H1 (cell line): Measurements from ENCODE around the gene RAD51B. TPM values are rescaled to one million over a fixed set of nuclear protein-coding genes. Genes with fewer than 3 reads are reported as not detected.

ENCODE experiments used
- CTCF ChIA-PET: fragments of 300-600 bp; sonication (Branson Sonifier 250); formaldehyde crosslinking; loops from one replicate; lab custom pipeline; 2021; ENCODE audit not compliant: partially characterized antibody; lab: Charles Lee
- POLR2A ChIA-PET: fragments of 300-600 bp; sonication (Branson Sonifier 250); formaldehyde crosslinking; loops from one replicate; lab custom pipeline; 2021; ENCODE audit warnings: inconsistent platforms; ENCODE audit not compliant: partially characterized antibody; lab: Charles Lee
- DNase-seq, 2 experiments: peaks; one replicate each; pipeline versions ENCODE4 v3.0.0 to v3.0.0-alpha.2; 2010 to 2022; ENCODE audit warnings: low spot score in 2 of 2, low read depth in 1 of 2, mixed read lengths in 1 of 2
- FAIRE-seq: peaks from 2 replicates; lab custom pipeline; 2011; peaks lifted over from hg19 to GRCh38; lab: Jason Lieb, UNC
- H2AFZ ChIP-seq: 2 replicates; pipeline ENCODE4 v1.8.1; 2012; ENCODE audit warnings: low read length, inconsistent platforms
- H2AK5ac ChIP-seq: 2 replicates; pipeline ENCODE4 v1.6.1; 2013; ENCODE audit warnings: low read depth, low read length
- H2BK120ac ChIP-seq: replicated peaks from 2 replicates; pipeline ENCODE3; 2013; ENCODE audit warnings: low read depth, low read length, inconsistent platforms
- H2BK12ac ChIP-seq: 2 replicates; pipeline ENCODE4 v1.6.1; 2013; ENCODE audit warnings: low read depth, low read length
- H2BK15ac ChIP-seq: 2 replicates; pipeline ENCODE4 v1.6.1; 2013; ENCODE audit warnings: low read length
- H2BK20ac ChIP-seq: 2 replicates; pipeline ENCODE4 v1.6.1; 2013; ENCODE audit warnings: low read length
- H2BK5ac ChIP-seq: 2 replicates; pipeline ENCODE4 v1.6.1; 2013; ENCODE audit warnings: low read depth, low read length
- H3K14ac ChIP-seq: 2 replicates; pipeline ENCODE4 v1.6.1; 2013; ENCODE audit warnings: inconsistent platforms; ENCODE audit not compliant: insufficient read length
- H3K18ac ChIP-seq: 2 replicates; pipeline ENCODE4 v1.6.1; 2013; ENCODE audit warnings: low read length; ENCODE audit errors: extremely low read depth
- H3K23ac ChIP-seq: 2 replicates; pipeline ENCODE4 v1.6.1; 2013; ENCODE audit warnings: inconsistent platforms; ENCODE audit not compliant: insufficient read length
- H3K23me2 ChIP-seq: 2 replicates; pipeline ENCODE4 v1.6.1; 2013; ENCODE audit warnings: low read depth, low read length
- H3K27ac ChIP-seq: 2 replicates; pipeline ENCODE4 v1.6.1; 2011; ENCODE audit warnings: low read depth, low read length, inconsistent platforms
- H3K27me3 ChIP-seq, 4 experiments: replicated peaks in 1 of 4; 1 replicate in 1 of 4; 2 replicates in 3 of 4; pipeline versions ENCODE4 v1.6.1 to v1.8.1; 2011 to 2013; ENCODE audit warnings: low read length in 3 of 4, mild to moderate bottlenecking in 3 of 4, inconsistent platforms in 2 of 4, mixed read lengths in 2 of 4, moderate library complexity in 1 of 4; ENCODE audit not compliant: control insufficient read depth in 3 of 4, insufficient read depth in 3 of 4; ENCODE audit errors: extremely low read depth in 1 of 4
- H3K36me3 ChIP-seq, 4 experiments: 2 replicates each; pipeline versions ENCODE4 v1.6.1 to v1.8.1; 2011 to 2013; ENCODE audit warnings: mild to moderate bottlenecking in 4 of 4, low read length in 3 of 4, moderate library complexity in 2 of 4, control low read depth in 1 of 4, inconsistent platforms in 1 of 4; ENCODE audit not compliant: insufficient read depth in 4 of 4, control insufficient read depth in 2 of 4
- H3K4ac ChIP-seq: replicated peaks from 2 replicates; pipeline ENCODE3; 2013; ENCODE audit warnings: low read length, low read depth, mixed read lengths, inconsistent platforms; ENCODE audit not compliant: insufficient read length
- H3K4me1 ChIP-seq, 4 experiments: replicated peaks in 1 of 4; 1 replicate in 1 of 4; 2 replicates in 3 of 4; pipeline versions ENCODE4 v1.6.1 to v1.8.1; 2011 to 2013; ENCODE audit warnings: low read length in 3 of 4, inconsistent platforms in 2 of 4, mixed read lengths in 1 of 4; ENCODE audit not compliant: insufficient read depth in 4 of 4, control insufficient read depth in 3 of 4
- H3K4me2 ChIP-seq, 2 experiments: 2 replicates each; pipeline versions ENCODE4 v1.6.1 to v1.8.1; 2011 to 2013; ENCODE audit warnings: low read depth in 2 of 2, low read length in 2 of 2, control low read depth in 1 of 2, inconsistent platforms in 1 of 2, mild to moderate bottlenecking in 1 of 2; ENCODE audit not compliant: insufficient read depth in 1 of 2
- H3K4me3 ChIP-seq, 4 experiments: fragments of 200-600, 300-600 bp in 1 of 4; sonication (generic), shearing (Covaris generic), sonication (Bioruptor Twin) in 1 of 4; 2 replicates each; pipeline versions ENCODE4 v1.5.1 to v1.8.1; 2011 to 2016; ENCODE audit warnings: low read length in 4 of 4, low read depth in 3 of 4, control low read depth in 2 of 4, inconsistent platforms in 2 of 4, mild to moderate bottlenecking in 2 of 4, mixed read lengths in 1 of 4, moderate library complexity in 1 of 4; ENCODE audit not compliant: insufficient read depth in 2 of 4; ENCODE audit errors: extremely low read depth in 1 of 4
- H3K56ac ChIP-seq: replicated peaks from 2 replicates; pipeline ENCODE3; 2013; ENCODE audit warnings: low read depth, mild to moderate bottlenecking, mixed read lengths, low read length, inconsistent platforms; ENCODE audit not compliant: insufficient read length
- H3K79me1 ChIP-seq: 2 replicates; pipeline ENCODE4 v1.6.1; 2013; ENCODE audit warnings: low read depth, low read length, control low read depth
- H3K79me2 ChIP-seq, 2 experiments: 2 replicates each; pipeline versions ENCODE4 v1.6.1 to v1.8.1; 2012 to 2013; ENCODE audit warnings: low read length in 2 of 2, mild to moderate bottlenecking in 2 of 2, inconsistent platforms in 1 of 2; ENCODE audit not compliant: insufficient read depth in 2 of 2, control insufficient read depth in 1 of 2
- H3K9ac ChIP-seq, 4 experiments: replicated peaks in 1 of 4; 1 replicate in 1 of 4; 2 replicates in 3 of 4; pipeline versions ENCODE4 v1.6.1 to v1.8.1; 2011 to 2013; ENCODE audit warnings: low read depth in 3 of 4, low read length in 3 of 4, control low read depth in 2 of 4, mild to moderate bottlenecking in 2 of 4, moderate library complexity in 2 of 4, inconsistent platforms in 1 of 4; ENCODE audit errors: extremely low read depth in 1 of 4
- H3K9me3 ChIP-seq, 2 experiments: 2 replicates each; pipeline versions ENCODE4 v1.6.1 to v1.8.1; 2012 to 2013; ENCODE audit warnings: mild to moderate bottlenecking in 2 of 2, moderate library complexity in 2 of 2, control low read depth in 1 of 2, inconsistent platforms in 1 of 2, low read depth in 1 of 2, low read length in 1 of 2, mixed read lengths in 1 of 2; ENCODE audit not compliant: insufficient read depth in 2 of 2
- H4K20me1 ChIP-seq, 2 experiments: replicated peaks in 1 of 2; 2 replicates each; pipeline versions ENCODE3 to v1.8.1; 2011 to 2013; ENCODE audit warnings: inconsistent platforms in 2 of 2, low read length in 2 of 2, mild to moderate bottlenecking in 1 of 2; ENCODE audit not compliant: insufficient read depth in 2 of 2, control insufficient read depth in 1 of 2
- H4K5ac ChIP-seq: 2 replicates; pipeline ENCODE4 v1.6.1; 2013; ENCODE audit warnings: low read length, low read depth, mixed read lengths, inconsistent platforms; ENCODE audit not compliant: insufficient read length
- H4K8ac ChIP-seq: 2 replicates; pipeline ENCODE4 v1.8.0; 2013; ENCODE audit warnings: mild to moderate bottlenecking, moderate library complexity, low read length, inconsistent platforms; ENCODE audit not compliant: insufficient read depth; ENCODE audit errors: extremely low read depth
- H4K91ac ChIP-seq: replicated peaks from 2 replicates; pipeline ENCODE3; 2013; ENCODE audit warnings: low read length, mixed read lengths, inconsistent platforms; ENCODE audit not compliant: insufficient read length
- ASH2L ChIP-seq: fragments of 200-600, 300-600 bp; sonication (generic); IDR thresholded peaks from one replicate; pipeline ENCODE4 v1.7.1; 2017; ENCODE audit warnings: low read length
- EGR1 ChIP-seq: IDR thresholded peaks from 2 replicates; pipeline ENCODE4 v1.6.1; 2011; ENCODE audit warnings: low read depth, low read length, borderline replicate concordance
- POLR2A ChIP-seq, 2 experiments: IDR thresholded peaks; 1 replicate in 1 of 2; 2 replicates in 1 of 2; pipeline ENCODE4 v1.6.1; 2011; ENCODE audit warnings: low read depth in 2 of 2, low read length in 2 of 2, mild to moderate bottlenecking in 2 of 2; ENCODE audit errors: control extremely low read depth in 1 of 2
- POLR2AphosphoS5 ChIP-seq: IDR thresholded peaks from 2 replicates; pipeline ENCODE4 v1.6.1; 2011; ENCODE audit warnings: low read depth, low read length
- POU5F1 ChIP-seq: IDR thresholded peaks from 2 replicates; pipeline ENCODE4 v1.6.1; 2011; ENCODE audit warnings: low read depth, mild to moderate bottlenecking, low read length, moderate library complexity
- RAD21 ChIP-seq, 2 experiments: IDR thresholded peaks in 1 of 2; conservative IDR thresholded peaks in 1 of 2; 2 replicates each; pipeline ENCODE4 v1.6.1; 2011; ENCODE audit warnings: low read depth in 2 of 2, low read length in 2 of 2, improper control_type of control experiment in 1 of 2, inconsistent platforms in 1 of 2, mild to moderate bottlenecking in 1 of 2, moderate library complexity in 1 of 2
- WGBS, 2 experiments: shearing (Covaris generic) in 1 of 2; methylation state at CpG; one replicate each; pipeline versions ENCODE4 v1.1.6 to v1.1.7; 2013 to 2015; ENCODE audit warnings: low lambda C conversion rate in 2 of 2, mixed read lengths in 2 of 2, inconsistent platforms in 1 of 2, low coverage in 1 of 2, missing lambda C conversion rate in 1 of 2; ENCODE audit not compliant: insufficient replicate concordance in 2 of 2, insufficient coverage in 1 of 2, insufficient read length in 1 of 2; ENCODE audit errors: extremely low coverage in 1 of 2, missing lambda C conversion rate in 1 of 2; 5-methylcytosine and 5-hydroxymethylcytosine counted together
- polyA plus RNA-seq, 7 experiments: library from polyadenylated mRNA; depleted of rRNA in 3 of 7; stranded (reverse) in 5 of 7; unstranded in 2 of 7; fragments of >200 nt in 5 of 7; fragments of 200-250 nt in 2 of 7; gene quantifications; 1 replicate in 5 of 7; 2 replicates in 1 of 7; 4 replicates in 1 of 7; pipeline versions ENCODE4 v1.2.1 to v1.2.3, GENCODE V29; 2011 to 2013; ENCODE audit warnings: missing spikeins in 2 of 7, mixed read lengths in 2 of 7
- total RNA-seq: library from RNA; stranded (reverse); fragmentation: NEBNext Ultra II Directional; extraction: Animal tissue kit (Norgen Biotek cat#: 25700); gene quantifications from 2 replicates; pipeline ENCODE4 v1.2.1, GENCODE V29; 2021
- TF ChIP-seq, protein P1 (sequence below): IDR thresholded peaks from 2 replicates; pipeline ENCODE4 v1.6.1; 2012; ENCODE audit warnings: inconsistent platforms
- TF ChIP-seq, protein P2 (sequence below), 3 experiments: IDR thresholded peaks; 1 replicate in 2 of 3; 2 replicates in 1 of 3; pipeline versions ENCODE4 v1.5.1 to v1.6.1; 2011; ENCODE audit warnings: low read length in 3 of 3, mild to moderate bottlenecking in 3 of 3, inconsistent platforms in 2 of 3, low read depth in 1 of 3, moderate library complexity in 1 of 3; ENCODE audit not compliant: insufficient read depth in 1 of 3; ENCODE audit errors: control extremely low read depth in 1 of 3

Gene RAD51B
- total and polyA plus RNA-seq, 2 of the 8 experiments (the other 6 are each of a cell fraction or from before 2014, with no cell fraction given), result 3.9 to 14.9 TPM

DNA sequence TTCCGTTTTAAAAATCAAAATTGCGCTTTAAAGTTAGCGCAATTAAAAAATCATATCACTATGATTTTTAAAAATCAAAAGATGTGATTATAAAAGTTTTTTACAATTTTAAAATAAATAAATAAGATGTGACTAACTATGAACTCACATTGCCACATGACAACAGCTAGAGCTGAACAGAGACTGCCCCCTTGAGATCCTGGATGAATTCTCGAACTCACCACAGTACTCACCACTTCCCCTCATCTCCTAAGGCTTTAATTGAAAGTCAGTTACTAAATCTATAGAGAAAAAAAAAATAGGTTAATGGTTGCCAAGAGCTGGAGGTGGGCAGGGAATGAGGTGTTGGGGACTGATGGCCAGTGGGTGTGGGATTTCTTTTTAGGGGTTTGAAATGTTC lies 589.1 kb downstream of the RAD51B start:
- Histone ChIP-seq H4K8ac (no peak overlapping the region), H2BK12ac (no peak overlapping the region), H2AFZ (no peak overlapping the region), H4K91ac (no peak overlapping the region), H3K56ac (no peak overlapping the region), H4K20me1 (no peaks in the 10 kb centered on the region), H3K9ac (no peak overlapping the region), H2BK20ac (no peak overlapping the region), H3K4ac (no peak overlapping the region), H3K18ac (no peak overlapping the region), H3K4me1 (peaks cover 0 to 8% (median 2%) of the 10 kb centered on the region in 4 experiments; a peak in 2 of 7 replicates), H3K23me2 (no peaks in the 10 kb centered on the region; the same call in 1 of the 2 replicates), H3K23ac (no peak overlapping the region), H2BK5ac (no peak overlapping the region), H2BK120ac (no peak overlapping the region), H3K79me2 (no peaks in the 10 kb centered on the region), H3K27me3 (peaks cover 0 to 1% (median 0%) of the 10 kb centered on the region in 4 experiments; a peak in 1 of 7 replicates), H3K4me3 (no peak overlapping the region), H3K9me3 (no peaks in the 10 kb centered on the region), H3K79me1 (no peaks in the 10 kb centered on the region), H3K27ac (no peak overlapping the region), H4K5ac (no peak overlapping the region), H2AK5ac (no peak overlapping the region), H3K14ac (no peak overlapping the region), H3K36me3 (no peaks in the 10 kb centered on the region), H2BK15ac (no peak overlapping the region), H3K4me2 (no peak overlapping the region)
- WGBS, 2 experiments, result 90% methylated on average over 4 of the region's 4 CpGs; no CpG with 5 or more reads in 1 of the 2 experiments
- FAIRE-seq (no peak), DNase-seq (no peak)
- ChIA-PET POLR2A (interaction anchor here (0.6 to 0.8 kb wide), 3 partner anchors 106 to 214 kb away, joined by 3 to 4 read pairs (median 4); no protein-coding TSS in a partner anchor), CTCF (interaction anchor here (0.6 to 4.3 kb wide), 16 partner anchors 13 to 545 kb away, joined by 3 to 11 read pairs (median 3); no protein-coding TSS in a partner anchor)
- TF ChIP-seq, protein P1, sequence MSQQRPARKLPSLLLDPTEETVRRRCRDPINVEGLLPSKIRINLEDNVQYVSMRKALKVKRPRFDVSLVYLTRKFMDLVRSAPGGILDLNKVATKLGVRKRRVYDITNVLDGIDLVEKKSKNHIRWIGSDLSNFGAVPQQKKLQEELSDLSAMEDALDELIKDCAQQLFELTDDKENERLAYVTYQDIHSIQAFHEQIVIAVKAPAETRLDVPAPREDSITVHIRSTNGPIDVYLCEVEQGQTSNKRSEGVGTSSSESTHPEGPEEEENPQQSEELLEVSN, result no peak
- TF ChIP-seq, protein P2, sequence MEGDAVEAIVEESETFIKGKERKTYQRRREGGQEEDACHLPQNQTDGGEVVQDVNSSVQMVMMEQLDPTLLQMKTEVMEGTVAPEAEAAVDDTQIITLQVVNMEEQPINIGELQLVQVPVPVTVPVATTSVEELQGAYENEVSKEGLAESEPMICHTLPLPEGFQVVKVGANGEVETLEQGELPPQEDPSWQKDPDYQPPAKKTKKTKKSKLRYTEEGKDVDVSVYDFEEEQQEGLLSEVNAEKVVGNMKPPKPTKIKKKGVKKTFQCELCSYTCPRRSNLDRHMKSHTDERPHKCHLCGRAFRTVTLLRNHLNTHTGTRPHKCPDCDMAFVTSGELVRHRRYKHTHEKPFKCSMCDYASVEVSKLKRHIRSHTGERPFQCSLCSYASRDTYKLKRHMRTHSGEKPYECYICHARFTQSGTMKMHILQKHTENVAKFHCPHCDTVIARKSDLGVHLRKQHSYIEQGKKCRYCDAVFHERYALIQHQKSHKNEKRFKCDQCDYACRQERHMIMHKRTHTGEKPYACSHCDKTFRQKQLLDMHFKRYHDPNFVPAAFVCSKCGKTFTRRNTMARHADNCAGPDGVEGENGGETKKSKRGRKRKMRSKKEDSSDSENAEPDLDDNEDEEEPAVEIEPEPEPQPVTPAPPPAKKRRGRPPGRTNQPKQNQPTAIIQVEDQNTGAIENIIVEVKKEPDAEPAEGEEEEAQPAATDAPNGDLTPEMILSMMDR (IDR thresholded peaks at IDR 0.05; ENCODE audit: control extremely low read depth in 1 of 3, insufficient read depth in 1 of 3, low read depth in 1 of 3, low read length in 3 of 3), result peak in 1 of 3 experiments; percentile 17; a peak in 2 of 4 replicates
- TF ChIP-seq RAD21 (IDR thresholded peaks at IDR 0.05 in 1 of 2, conservative IDR thresholded peaks at IDR 0.05 in 1 of 2; ENCODE audit: low read depth in 2 of 2, low read length in 2 of 2), result peak; percentile 46 to 60
- no peak for TF ChIP-seq POLR2AphosphoS5
- TF ChIP-seq POLR2A (IDR thresholded peaks at IDR 0.05; ENCODE audit: control extremely low read depth in 1 of 2, low read depth in 2 of 2, low read length in 2 of 2), result no peak
- TF ChIP-seq EGR1, result no peak
- no peak for TF ChIP-seq POU5F1
- TF ChIP-seq ASH2L, result no peak
